ENCODE results near the gene OR5C1. TPM values are rescaled to one million over a fixed set of nuclear protein-coding genes. Genes with fewer than 3 reads are reported as not detected.

The OR5C1 gene
- total RNA-seq (2021): not detected in 2 replicates
- long read RNA-seq: 0 reads

GRCh38 chr9:122788831-122789230 is at the start of gene OR5C1:
Gene OR5C1 (plus strand): TSS chr9:122788933. CDS start chr9:122788933, 0 bp downstream.
- Mint-ChIP-seq H3K9me3 (peaks cover 34 to 75% of the 10 kb centered on the region in 2 experiments), H3K27ac (no peak within 1 kb of the TSS), H3K4me3 (no peak within 1 kb of the TSS), H3K36me3 (ENCODE audit: insufficient read depth in 1 of 3, low read depth in 3 of 3) (peaks cover 1 to 26% (median 15%) of the 10 kb centered on the region in 3 experiments; a peak in 3 of 7 replicates), H3K27me3 (ENCODE audit: low read depth) (peaks cover 1% of the 10 kb centered on the region), H3K4me1 (no peaks in the 10 kb centered on the region)
- no peak within 1 kb of the TSS for H3K27ac ChIP-seq (ENCODE audit: insufficient read length, low read depth, low read length)
- no peak within 1 kb of the TSS for H3T11ph ChIP-seq (ENCODE audit: low read length)
- H4K91ac ChIP-seq (ENCODE audit: insufficient read length, low read depth, low read length): no peak within 1 kb of the TSS
- no peak within 1 kb of the TSS for H2BK15ac ChIP-seq (ENCODE audit: low read depth, low read length)
- H3K4me2 ChIP-seq (ENCODE audit: insufficient read depth, insufficient read length, low read length): no peak within 1 kb of the TSS
- H2AK5ac ChIP-seq (ENCODE audit: insufficient read length, low read length): no peak within 1 kb of the TSS
- no peak within 1 kb of the TSS for H2BK20ac ChIP-seq (ENCODE audit: low read depth, low read length, poor library complexity, severe bottlenecking)
- no peak within 1 kb of the TSS for H4K5ac ChIP-seq (ENCODE audit: insufficient read length, low read depth, low read length)
- H4K8ac ChIP-seq (replicated peaks; ENCODE audit: insufficient read length, low read depth, low read length): no peak within 1 kb of the TSS
- H2AFZ ChIP-seq (ENCODE audit: low read length): no peak within 1 kb of the TSS
- no peak within 1 kb of the TSS for H3K18ac ChIP-seq (ENCODE audit: insufficient read length, low read depth, low read length)
- H3K56ac ChIP-seq (ENCODE audit: insufficient read length, low read depth, low read length): no peak within 1 kb of the TSS
- no peak for DNase-seq
- no peaks in the 10 kb centered on the region for H3K79me2 ChIP-seq (ENCODE audit: insufficient read depth, low read length)
- H3K79me1 ChIP-seq (ENCODE audit: insufficient read depth, low read depth, low read length, poor library complexity, severe bottlenecking): no peaks in the 10 kb centered on the region
- H3K23ac ChIP-seq (ENCODE audit: insufficient read length, low read depth, low read length): no peak within 1 kb of the TSS
- no peaks in the 10 kb centered on the region for H4K20me1 ChIP-seq (ENCODE audit: control insufficient read depth, insufficient read depth, insufficient read length)
- no peaks in the 10 kb centered on the region for H3K23me2 ChIP-seq (ENCODE audit: insufficient read length, low read depth, low read length, poor library complexity, severe bottlenecking)
- no peak within 1 kb of the TSS for H2BK5ac ChIP-seq (ENCODE audit: insufficient read length, low read length)
- H3K9ac ChIP-seq (ENCODE audit: extremely low read depth, insufficient read length, low read length): no peak within 1 kb of the TSS
- no peaks in the 10 kb centered on the region for H3K27me3 ChIP-seq (ENCODE audit: insufficient read depth, low read length)
- no peak within 1 kb of the TSS for H2BK12ac ChIP-seq (ENCODE audit: insufficient read length, low read depth, low read length)
- WGBS (ENCODE audit: extremely low coverage, insufficient read length, low lambda C conversion rate): no CpG with 5 or more reads among the region's 12 CpGs
- no peak within 1 kb of the TSS for H3K14ac ChIP-seq (ENCODE audit: insufficient read depth, low read length)
- TF ChIP-seq CTCF (conservative IDR thresholded peaks at IDR 0.05): no peak
- H3K9me3 ChIP-seq (ENCODE audit: control insufficient read depth, low read depth, low read length): peaks cover 44% of the 10 kb centered on the region
- H2BK120ac ChIP-seq (ENCODE audit: low read depth, low read length, poor library complexity, severe bottlenecking): no peak within 1 kb of the TSS
- H3K4ac ChIP-seq (ENCODE audit: low read depth, low read length): no peak within 1 kb of the TSS
- H3K4me1 ChIP-seq (ENCODE audit: insufficient read depth, low read length): no peaks in the 10 kb centered on the region

All from H9 (cell line).